ES-I3 (cell line): ENCODE results near the gene DUXB.

Experiments used
- H3K36me3 ChIP-seq: 2 replicates; pipeline ENCODE4 v1.6.1; 2013; ENCODE audit warnings: mild to moderate bottlenecking, low read length, control low read depth, moderate library complexity; ENCODE audit not compliant: insufficient read depth
- H3K4me1 ChIP-seq: 2 replicates; pipeline ENCODE4 v1.6.1; 2013; ENCODE audit warnings: mild to moderate bottlenecking, control low read depth, low read length; ENCODE audit not compliant: insufficient read depth
- H3K9ac ChIP-seq: 2 replicates; pipeline ENCODE4 v1.6.1; 2013; ENCODE audit warnings: low read depth, mild to moderate bottlenecking, low read length, moderate library complexity
- H3K9me3 ChIP-seq: 2 replicates; pipeline ENCODE4 v1.6.1; 2013; ENCODE audit warnings: mild to moderate bottlenecking, low read length, moderate library complexity; ENCODE audit not compliant: control insufficient read depth, insufficient read depth

DUXB gene

GRCh38 chr16:75647112-75647491 is 54.2 kb downstream of the DUXB start:
- Histone ChIP-seq H3K36me3 (peaks cover 13% of the 10 kb centered on the region), H3K9me3 (no peaks in the 10 kb centered on the region; the same call in 1 of the 2 replicates), H3K9ac (peak overlapping the region; percentile 98), H3K4me1 (peaks cover 5% of the 10 kb centered on the region; the same call in 1 of the 2 replicates)

- Histone ChIP-seq H3K4me1 (peaks cover 5% of the 10 kb centered on the region; the same call in 1 of the 2 replicates), H3K9me3 (no peaks in the 10 kb centered on the region; the same call in 1 of the 2 replicates), H3K9ac (no peak overlapping the region), H3K36me3 (peaks cover 21% of the 10 kb centered on the region)
Observed at GRCh38 chr16:75644240-75645012, 56.8 kb downstream of the DUXB start.
